Osteoblast (primary cell): Measurements from ENCODE around the gene SCN2A. TPM values are rescaled to one million over a fixed set of nuclear protein-coding genes. Genes with fewer than 3 reads are reported as not detected.

Experiments used
- DNase-seq: peaks from one replicate; pipeline ENCODE4 v3.0.0; 2011; ENCODE audit warnings: low spot score, mixed read lengths; ENCODE audit not compliant: insufficient read length; ENCODE audit errors: missing footprints
- H2AFZ ChIP-seq: 2 replicates; pipeline ENCODE4 v1.6.0; 2011; ENCODE audit warnings: mild to moderate bottlenecking, low read length
- H3K27ac ChIP-seq: 2 replicates; pipeline ENCODE4 v1.5.1; 2011; ENCODE audit warnings: mild to moderate bottlenecking, low read depth, low read length, moderate library complexity
- H3K27me3 ChIP-seq: 2 replicates; pipeline ENCODE4 v1.6.0; 2012; ENCODE audit warnings: mild to moderate bottlenecking, control low read depth, inconsistent platforms, low read length, moderate library complexity; ENCODE audit not compliant: insufficient read depth
- H3K36me3 ChIP-seq: 2 replicates; pipeline ENCODE4 v1.5.1; 2011; ENCODE audit warnings: mild to moderate bottlenecking, low read length, control low read depth, moderate library complexity; ENCODE audit not compliant: insufficient read depth
- H3K4me1 ChIP-seq: 2 replicates; pipeline ENCODE4 v1.5.1; 2011; ENCODE audit warnings: mild to moderate bottlenecking, low read length, control low read depth, moderate library complexity; ENCODE audit not compliant: insufficient read depth
- H3K4me2 ChIP-seq: 2 replicates; pipeline ENCODE4 v1.6.0; 2011; ENCODE audit warnings: mild to moderate bottlenecking, low read length; ENCODE audit not compliant: insufficient read depth
- H3K4me3 ChIP-seq: fragments of 200-600 bp; sonication (generic); 3 replicates; pipeline ENCODE4 v1.5.1; 2012; ENCODE audit warnings: mild to moderate bottlenecking, low read length, inconsistent platforms; ENCODE audit not compliant: insufficient read depth
- H3K79me2 ChIP-seq: 2 replicates; pipeline ENCODE4 v1.6.0; 2012; ENCODE audit warnings: mild to moderate bottlenecking, low read length, control low read depth, inconsistent platforms; ENCODE audit not compliant: insufficient read depth
- H3K9me3 ChIP-seq: 2 replicates; pipeline ENCODE4 v1.5.1; 2011; ENCODE audit warnings: low read depth, low read length, control low read depth
- H4K20me1 ChIP-seq: 2 replicates; pipeline ENCODE4 v1.6.0; 2012; ENCODE audit warnings: mild to moderate bottlenecking, low read length, control low read depth; ENCODE audit not compliant: insufficient read depth
- CTCF ChIP-seq: IDR thresholded peaks from 2 replicates; pipeline ENCODE4 v1.5.1; 2011; ENCODE audit warnings: mild to moderate bottlenecking, low read depth, low read length, moderate library complexity; ENCODE audit errors: extremely low read depth
- total RNA-seq: library from RNA; depleted of rRNA; stranded (reverse); fragments of >200 nt; gene quantifications from 2 replicates; pipeline ENCODE4 v1.2.3, GENCODE V29; 2012

SCN2A gene
- total RNA-seq, 1 donor = 2.2 TPM

- no peaks in the 10 kb centered on the region for H3K36me3 ChIP-seq
- H4K20me1 ChIP-seq = no peaks in the 10 kb centered on the region
- H3K27me3 ChIP-seq = no peaks in the 10 kb centered on the region
- no peak for TF ChIP-seq CTCF
- no peak for DNase-seq
- H3K79me2 ChIP-seq = no peaks in the 10 kb centered on the region
- H3K4me1 ChIP-seq = no peaks in the 10 kb centered on the region
- H3K27ac ChIP-seq = no peak overlapping the region
- no peak overlapping the region for H2AFZ ChIP-seq
- no peak overlapping the region for H3K4me2 ChIP-seq
- H3K9me3 ChIP-seq = no peaks in the 10 kb centered on the region
- H3K4me3 ChIP-seq = no peak overlapping the region
Measured at GRCh38 chr2:165193178-165193777, 45.9 kb upstream of the SCN2A start.

- no peaks in the 10 kb centered on the region for H3K4me1 ChIP-seq
- no peak overlapping the region for H3K27ac ChIP-seq
- H4K20me1 ChIP-seq = no peaks in the 10 kb centered on the region
- no peak overlapping the region for H3K4me3 ChIP-seq
- H3K79me2 ChIP-seq = no peaks in the 10 kb centered on the region
- H3K27me3 ChIP-seq = no peaks in the 10 kb centered on the region
- no peak for TF ChIP-seq CTCF
- no peak overlapping the region for H3K4me2 ChIP-seq
- DNase-seq = no peak
- H3K36me3 ChIP-seq = no peaks in the 10 kb centered on the region
- H3K9me3 ChIP-seq = no peaks in the 10 kb centered on the region
- no peak overlapping the region for H2AFZ ChIP-seq
Measured at GRCh38 chr2:165196411-165196810, 42.8 kb upstream of the SCN2A start.

GRCh38 chr2:165197346-165197745 is 41.9 kb upstream of the SCN2A start:
- no peaks in the 10 kb centered on the region for H3K9me3 ChIP-seq
- TF ChIP-seq CTCF = no peak
- no peak overlapping the region for H3K4me3 ChIP-seq

GRCh38 chr2:165198181-165198580 is 41.0 kb upstream of the SCN2A start:
- Histone ChIP-seq H3K79me2 (no peaks in the 10 kb centered on the region), H3K4me2 (no peak overlapping the region), H3K4me3 (no peak overlapping the region), H3K27me3 (no peaks in the 10 kb centered on the region), H3K36me3 (no peaks in the 10 kb centered on the region), H2AFZ (no peak overlapping the region), H3K9me3 (no peaks in the 10 kb centered on the region), H3K4me1 (no peaks in the 10 kb centered on the region), H3K27ac (no peak overlapping the region), H4K20me1 (no peaks in the 10 kb centered on the region)
- no peak for TF ChIP-seq CTCF
- no peak for DNase-seq

More at GRCh38 chr2:165197346-165197745, 41.9 kb upstream of the SCN2A start:
- no peak overlapping the region for H2AFZ ChIP-seq
- DNase-seq = no peak
- H4K20me1 ChIP-seq = no peaks in the 10 kb centered on the region
- no peaks in the 10 kb centered on the region for H3K4me1 ChIP-seq
- no peak overlapping the region for H3K27ac ChIP-seq
- H3K79me2 ChIP-seq = no peaks in the 10 kb centered on the region
- H3K36me3 ChIP-seq = no peaks in the 10 kb centered on the region
- no peak overlapping the region for H3K4me2 ChIP-seq
- no peaks in the 10 kb centered on the region for H3K27me3 ChIP-seq
